DMS 273 (cell line): ENCODE results near the gene RAPSN.

Experiments
- DNase-seq: peaks from one replicate; lab custom pipeline; 2025; ENCODE audit not compliant: unreplicated experiment; lab: John Stamatoyannopoulos, UW

RAPSN gene

DNA sequence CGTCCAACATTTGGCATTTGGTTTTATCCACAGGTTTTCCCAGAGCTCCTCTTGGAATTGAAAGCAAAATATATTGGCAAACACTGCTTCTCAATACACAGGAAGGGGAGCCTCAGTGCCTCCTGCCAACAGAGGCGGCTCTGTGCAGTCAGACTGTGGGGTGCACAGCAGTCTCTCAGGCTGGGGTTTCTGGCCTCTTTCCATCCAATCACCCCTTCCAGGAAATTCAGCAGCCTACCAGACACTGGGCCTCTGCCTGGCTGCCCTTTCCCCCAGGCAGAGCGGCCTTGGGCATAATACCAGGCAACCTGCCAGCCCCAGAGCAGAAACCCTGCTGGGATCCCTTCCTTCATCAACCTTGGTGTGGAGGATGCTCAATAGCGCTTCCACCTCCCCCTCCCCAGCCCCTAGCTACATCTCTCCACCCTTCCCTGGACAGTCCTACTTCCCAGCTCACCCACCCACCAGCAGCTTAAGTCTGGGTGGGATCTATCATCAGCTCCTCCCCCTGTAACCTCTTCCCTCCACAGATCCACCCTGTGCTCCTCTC, 17.8 kb upstream of the RAPSN start:
- peak; percentile 59 for DNase-seq

DNA sequence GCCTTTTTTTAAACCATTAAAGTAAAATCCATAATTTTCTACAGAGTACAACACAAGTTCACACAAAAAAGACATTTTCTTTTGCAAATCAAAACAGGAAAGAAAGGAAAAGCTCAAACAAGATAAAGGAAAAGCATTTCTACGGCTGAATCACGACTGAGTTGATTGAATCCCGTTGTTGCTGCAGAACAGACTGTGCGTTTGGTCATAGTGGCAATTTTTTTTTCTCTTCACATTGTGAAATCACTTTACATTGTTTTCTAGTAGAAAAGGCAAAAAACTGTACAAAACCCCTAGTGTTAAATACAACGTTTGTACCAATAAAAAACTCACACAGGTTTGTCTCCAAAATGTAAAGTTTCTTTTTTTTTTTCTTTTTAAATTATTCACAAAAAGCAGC, 17.3 kb upstream of the RAPSN start:
- no peak for DNase-seq

DNA sequence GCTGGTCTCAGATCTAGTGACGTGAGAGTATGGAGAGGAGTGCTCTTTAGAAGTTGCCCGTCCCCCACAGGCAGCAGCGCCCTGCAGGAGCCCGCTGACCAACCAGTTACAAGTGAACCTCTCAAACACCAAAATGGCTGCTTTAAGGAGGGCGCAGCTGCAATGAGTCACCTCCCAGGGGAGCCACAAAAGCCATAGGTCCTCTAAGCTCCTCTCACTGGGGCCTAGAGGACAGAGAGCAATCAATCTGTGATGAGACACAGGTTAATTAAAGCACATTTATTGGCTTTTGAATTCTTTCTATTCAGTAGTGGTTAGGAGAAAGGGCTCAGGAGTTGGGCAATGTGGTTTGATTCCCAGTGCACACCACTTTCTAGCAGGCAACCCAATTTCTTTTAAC, 15.5 kb upstream of the RAPSN start:
- peak; percentile 13 for DNase-seq

DNA sequence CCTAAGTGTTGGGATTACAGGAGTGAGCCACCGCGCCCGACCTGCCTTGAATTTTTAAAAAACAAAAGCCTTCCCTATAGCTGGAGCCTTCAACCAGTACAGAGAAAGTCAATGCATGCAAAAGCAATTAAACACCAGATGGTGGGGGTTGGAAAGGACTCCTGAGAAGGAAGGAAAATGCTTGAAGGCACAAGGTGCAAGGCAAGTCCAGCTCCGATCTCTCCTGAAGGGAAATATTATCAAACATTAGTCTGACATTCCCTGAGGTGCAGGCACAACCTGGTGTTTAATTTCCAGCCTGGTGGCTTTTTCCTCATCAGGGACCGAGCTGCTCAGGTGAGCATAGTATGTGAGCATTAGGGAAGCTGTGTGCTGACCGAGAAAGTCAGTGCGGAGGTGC, 12.9 kb upstream of the RAPSN start:
- peak; percentile 52 for DNase-seq

DNA sequence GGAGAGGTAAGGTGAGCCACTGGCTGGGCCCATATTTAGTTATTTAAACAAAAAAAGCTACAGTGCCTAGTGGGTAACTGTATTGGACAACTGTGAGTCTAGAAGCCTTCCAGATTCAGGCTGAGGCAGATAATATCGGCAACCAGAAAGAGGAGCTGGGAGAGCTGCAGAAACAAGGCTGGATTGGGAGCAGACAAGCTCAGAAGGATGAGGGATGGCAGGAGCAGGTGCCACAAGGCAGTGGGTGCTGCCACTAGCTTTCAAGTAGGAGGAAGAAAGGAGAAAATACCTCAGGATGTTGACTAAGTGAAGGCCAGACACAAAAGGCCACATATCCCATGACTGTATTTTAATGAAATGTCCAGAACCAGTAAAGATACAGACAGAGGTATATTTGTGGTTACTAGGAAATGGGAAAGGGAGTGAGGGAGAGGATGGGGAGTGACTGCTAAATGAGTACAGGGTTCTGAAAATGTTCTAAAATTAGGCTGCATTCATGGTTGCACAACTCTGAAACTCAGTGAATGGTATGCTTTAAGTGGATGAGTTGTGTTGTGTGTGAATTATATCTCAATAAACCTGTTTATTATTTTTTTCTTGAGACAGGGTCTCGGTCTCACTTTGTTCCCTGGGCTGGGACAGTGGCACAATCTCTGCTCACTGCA, 11.8 kb upstream of the RAPSN start:
- no peak for DNase-seq

DNA sequence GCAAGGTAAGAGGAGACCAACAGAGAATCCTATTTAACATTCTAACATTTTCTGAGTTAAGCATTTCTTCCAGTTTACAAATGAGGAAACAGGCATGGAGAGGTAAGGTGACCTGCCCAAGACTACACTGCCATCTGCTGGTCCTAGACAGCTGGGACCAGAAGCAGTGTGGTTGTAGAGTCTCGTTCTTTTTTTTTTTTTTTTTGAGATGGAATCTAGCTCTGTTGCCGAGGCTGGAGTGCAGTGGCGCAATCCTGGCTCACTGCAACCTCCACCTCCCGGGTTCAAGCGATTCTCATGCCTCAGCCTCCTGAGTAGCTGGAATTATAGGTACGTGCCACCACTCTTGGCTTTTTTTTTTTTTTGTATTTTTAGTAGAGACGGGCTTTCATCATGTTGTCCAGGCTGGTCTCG, 5.3 kb upstream of the RAPSN start:
- peak; percentile 84 for DNase-seq

DNA sequence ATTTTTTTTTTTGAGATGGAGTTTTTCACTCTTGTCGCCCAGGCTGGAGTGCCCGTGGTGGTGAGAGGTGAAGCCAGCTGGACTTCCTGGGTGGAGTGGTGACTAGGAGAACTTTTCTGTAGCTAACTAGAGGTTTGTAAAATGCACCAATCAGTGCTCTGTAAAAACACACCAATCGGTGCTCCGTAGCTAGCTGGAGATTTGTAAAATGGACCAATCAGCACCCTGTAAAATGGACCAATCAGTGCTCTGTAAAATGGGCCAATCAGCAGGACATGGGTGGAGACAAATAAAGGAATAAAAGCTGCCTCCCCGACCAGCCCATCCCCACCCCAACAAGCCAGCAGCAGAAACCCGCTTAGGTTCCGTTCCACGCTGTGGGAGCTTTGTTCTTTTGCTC, 4.4 kb upstream of the RAPSN start:
- DNase-seq: peak; percentile 10

DNA sequence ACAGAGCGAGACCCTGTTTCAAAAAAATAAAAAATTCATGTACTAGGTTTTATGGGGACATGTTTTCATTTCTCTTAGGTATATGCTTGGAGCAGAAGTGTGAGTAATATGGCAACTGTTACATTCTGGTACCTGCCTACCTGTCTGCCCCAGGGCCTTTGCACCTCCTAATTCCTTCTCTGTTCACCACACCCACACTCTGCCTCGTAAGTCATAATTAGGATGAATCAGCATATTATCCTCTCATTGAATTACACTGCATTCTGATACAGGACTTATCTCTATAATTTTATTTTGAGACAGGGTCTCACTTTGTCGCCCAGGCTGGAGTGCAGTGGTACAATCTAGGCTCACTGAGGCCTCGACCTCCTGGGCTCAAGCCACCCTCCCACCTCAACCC, 3.1 kb upstream of the RAPSN start:
- no peak for DNase-seq

DNA sequence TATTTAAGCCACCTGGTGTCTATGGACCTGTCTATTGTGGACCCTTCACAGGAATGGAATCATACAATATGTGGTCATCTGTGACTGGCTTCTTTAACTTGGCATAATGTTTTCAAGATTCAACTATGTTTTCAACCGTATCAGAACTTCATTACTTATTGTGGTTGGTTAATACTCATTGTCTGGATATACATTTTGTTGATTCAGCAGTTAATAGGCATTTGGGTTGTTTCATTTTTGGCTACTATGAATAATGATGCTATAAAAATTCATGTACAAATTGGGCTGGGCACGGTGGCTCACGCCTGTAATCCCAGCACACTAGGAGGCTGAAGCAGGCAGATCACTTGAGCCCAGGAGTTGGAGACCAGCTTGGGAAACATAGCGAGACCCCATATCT, 2.5 kb upstream of the RAPSN start:
- no peak for DNase-seq

DNA sequence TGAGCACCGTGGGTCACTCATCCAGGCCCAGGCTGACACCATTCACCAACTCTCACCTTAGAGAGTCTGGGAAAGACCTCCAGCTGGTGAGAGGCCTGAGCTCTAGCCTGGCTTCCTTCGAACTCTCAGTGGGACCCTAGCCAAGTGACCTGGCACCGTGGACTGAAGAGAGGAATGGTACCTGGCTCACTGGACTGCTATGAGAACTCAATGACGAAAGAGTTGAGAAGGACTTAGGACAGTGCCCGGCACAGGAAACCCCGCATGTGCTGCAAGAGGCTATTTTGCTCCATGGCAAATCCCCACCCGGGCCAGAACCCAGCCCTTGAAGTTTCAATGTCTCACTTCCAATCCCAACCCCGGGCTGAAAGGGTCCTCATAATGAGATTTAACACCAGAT, 605 bp upstream of the RAPSN start:
- no peak for DNase-seq

DNA sequence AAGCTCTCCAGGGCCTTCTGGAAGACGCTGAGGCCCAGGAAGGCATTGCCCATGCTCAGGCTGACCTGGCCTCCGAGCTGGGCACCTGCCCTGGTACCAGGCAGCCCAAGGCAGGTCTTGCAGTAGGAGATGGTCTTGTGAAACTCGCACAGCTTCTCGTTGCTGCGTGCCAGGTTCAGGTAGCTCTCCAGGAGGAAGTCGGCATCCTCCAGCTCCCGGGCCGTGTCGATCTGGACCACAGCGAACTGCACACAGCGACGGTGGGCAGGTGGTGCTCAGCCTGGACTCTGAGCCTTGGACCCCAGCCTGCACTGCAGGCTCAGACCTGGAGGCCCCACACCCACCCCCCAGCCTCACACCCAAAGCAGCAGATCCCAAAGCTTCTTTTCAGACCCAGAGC, 1.0 kb downstream of the RAPSN start:
- DNase-seq: no peak

DNA sequence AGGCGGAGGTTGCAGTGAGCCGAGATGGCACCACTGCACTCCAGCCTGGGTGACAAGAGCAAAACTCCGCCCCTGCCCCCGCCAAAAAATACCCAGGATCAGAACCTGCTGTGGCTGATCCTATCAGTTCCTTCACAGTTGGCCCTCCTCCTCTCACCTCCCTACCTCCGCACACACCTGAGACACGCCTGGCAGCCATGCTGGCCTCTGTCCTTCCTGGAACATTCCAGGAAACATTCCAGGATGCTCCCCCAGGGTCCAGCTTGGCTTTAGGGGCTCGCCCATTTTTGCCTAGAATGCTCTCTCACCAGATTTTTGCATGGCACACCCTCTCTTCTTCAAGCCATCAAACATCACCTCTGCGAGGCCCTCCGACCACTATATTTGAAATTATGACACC, 2.1 kb downstream of the RAPSN start:
- DNase-seq: no peak

DNA sequence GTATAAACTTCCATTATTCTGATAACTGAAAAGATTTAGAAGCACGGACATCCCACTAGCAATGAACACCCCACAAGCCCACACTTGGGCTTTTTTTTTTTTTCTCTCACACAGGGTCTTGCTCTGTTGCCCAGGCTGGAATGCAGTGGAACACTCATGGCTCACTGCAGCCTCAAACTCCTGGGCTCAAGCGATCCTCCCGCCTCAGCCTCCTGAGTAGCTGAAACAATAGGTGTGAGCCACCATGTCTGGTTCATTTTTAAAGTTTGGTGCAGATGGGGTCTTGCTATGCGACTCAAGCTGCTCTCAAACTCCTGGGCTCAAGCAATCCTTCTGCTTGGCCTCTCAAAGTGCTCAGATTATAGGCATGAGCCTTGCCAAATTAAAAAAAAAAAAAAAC, 3.1 kb downstream of the RAPSN start:
- no peak for DNase-seq

DNA sequence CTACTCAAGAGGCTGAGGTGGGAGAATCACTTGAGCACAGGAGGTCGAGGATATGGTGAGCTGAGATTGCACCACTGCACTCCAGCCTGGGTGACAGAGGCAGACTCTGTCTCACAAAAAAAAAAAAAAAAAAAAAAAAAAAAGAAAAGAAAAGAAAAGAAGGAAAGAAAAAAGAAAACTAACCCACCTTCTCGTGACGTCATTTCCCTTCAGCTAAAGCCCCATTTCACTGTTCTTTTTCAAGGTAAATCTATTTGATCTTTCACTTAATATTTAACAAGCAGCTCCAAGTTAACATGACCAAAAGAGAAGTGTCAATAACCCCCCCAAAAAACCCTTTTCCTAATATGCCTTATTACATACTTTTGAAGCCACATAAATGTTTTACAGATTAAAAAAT, 5.1 kb downstream of the RAPSN start:
- DNase-seq: no peak

DNA sequence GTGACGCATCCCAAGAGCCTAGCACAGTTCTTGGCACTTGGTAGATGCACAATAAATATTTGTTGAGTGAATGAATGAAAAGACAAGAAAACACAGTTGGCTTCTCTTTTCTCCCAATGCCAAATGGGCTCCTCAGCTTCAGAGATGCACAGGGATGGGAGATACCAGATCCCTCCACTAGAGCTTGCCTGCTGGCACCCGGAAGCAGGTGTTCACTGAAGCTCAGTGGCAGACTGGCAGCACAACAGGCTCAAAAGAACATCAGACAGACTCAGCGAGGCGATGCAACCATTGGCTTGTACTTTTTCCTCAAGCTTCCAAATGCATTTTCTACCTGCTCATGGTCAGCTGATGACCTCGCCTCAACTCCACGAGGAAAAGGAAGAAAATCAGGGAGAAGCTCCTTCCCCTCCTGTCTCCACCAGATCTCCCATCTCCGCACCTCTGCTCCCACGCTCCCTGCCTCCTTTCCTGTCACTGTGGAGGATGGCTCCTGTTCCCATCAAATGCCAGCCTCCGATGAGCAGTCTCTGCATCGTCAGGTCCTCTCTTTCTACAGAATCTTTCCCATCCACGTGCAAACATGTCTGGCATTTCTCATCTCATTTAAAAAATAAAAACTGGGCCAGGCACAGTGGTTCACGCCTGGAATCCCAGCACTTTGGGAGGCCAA, 5.8 kb downstream of the RAPSN start:
- DNase-seq: peak; percentile 75

DNA sequence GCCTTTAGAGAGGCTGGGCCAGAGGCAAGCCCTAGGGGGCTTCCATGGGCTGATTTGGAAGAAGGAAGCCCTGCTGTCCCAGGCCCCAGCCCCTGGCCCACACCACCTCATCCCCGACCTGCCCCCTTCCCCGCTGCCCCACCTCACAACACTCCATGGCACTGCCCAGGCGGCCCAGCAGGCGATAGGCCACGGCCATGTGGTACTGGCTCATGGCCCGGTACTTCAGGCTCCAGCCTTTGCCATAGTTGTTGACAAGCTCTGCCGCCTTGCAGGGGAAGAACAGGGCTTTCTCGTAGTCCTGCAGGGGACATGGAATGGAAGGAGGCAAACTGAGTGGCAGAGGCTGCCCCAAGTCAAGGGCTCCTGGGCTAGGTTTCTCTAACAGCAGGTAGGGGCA, 6.4 kb downstream of the RAPSN start:
- no peak for DNase-seq

DNA sequence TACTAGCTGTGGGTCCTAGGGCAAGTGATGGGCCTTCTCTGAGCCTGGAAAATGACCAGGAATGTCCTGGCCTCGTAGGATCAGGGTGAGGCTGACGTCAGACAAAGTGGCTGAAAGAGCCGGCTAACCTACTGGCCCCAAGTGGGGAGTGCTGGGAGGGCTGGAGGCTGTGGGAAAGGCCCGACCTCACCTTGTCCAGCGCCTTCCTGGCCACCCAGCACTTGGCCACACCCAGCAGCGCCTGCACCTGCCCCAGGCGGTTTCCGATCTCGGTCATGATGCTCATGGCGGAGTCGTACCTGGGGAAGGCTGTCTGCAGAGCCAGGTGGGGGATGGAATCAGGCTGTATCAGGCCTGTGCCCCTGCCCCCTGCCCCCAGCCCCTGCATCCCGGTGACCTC, 7.5 kb downstream of the RAPSN start:
- DNase-seq: no peak

DNA sequence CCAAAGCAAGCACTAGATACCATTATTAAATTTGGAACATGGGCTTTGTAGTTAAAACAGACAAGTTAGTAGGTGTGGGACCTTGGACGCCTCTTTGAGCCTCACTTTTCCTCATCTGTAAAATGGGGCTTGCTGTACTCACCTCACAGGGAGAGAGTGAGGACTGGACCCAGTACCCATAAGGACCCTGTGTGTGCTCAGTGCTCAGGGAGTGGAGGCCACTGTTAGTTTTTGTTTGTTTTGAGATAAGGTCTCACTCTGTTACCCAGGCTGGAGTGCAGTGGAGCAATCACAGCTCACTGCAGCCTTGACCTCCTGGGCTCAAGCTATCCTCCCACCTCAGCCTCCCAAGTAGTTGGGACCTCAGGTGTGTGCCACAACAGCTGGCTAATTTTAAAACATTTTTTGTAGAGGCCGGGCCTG, 8.9 kb downstream of the RAPSN start:
- no peak for DNase-seq

DNA sequence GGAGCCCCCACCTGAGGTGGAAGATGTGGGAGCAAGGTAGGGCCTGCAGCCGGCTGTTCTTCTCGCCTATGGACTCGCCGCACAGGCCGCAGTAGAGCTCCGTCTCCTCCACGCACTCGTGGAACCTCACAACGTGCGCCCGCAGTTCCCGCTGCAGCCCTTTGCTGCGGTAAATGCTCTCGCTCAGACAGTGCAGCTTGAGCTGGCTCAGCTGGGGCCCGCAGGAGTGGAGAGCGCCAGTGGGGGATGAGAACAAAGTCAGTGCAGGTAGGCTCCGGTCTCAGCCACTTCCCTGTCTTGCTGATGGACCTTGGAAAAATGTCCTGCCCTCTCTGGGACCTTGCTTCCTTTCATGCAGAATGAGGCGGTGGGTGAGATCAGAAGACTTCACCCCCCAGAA, 10.2 kb downstream of the RAPSN start:
- no peak for DNase-seq

DNA sequence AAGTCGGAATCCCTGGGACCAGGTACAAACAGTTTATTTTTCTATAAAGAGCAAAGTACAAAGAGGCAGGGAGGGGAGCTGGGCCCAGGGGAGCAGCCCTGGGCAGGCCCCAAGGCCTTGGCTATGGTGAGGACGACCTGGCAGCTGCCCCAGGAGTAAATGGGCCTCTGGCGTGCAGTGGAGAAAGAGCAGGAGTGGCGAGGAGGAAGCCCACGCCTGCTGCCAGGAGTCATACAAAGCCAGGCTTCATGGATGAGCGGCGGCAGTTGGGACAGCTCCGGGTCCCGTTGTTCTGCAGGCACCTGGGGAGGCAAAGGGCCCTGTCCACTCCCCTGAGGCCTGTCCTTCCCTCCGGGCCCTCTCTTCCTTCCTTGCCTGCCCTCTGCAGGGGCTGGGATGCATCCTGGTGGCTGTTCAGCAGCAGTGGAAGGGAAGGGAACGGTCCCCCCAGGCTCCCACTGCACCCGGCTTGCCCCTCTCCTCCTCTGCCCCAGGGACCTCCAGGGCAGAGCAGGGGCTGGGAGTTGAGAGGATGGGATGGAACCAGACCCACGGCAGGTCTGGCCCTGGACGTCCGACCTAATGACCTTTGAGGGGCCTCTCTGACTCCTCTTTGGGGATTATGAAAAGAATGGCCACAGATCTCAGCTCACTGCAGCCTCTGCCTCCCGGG, 11.1 kb downstream of the RAPSN start:
- no peak for DNase-seq

DNA sequence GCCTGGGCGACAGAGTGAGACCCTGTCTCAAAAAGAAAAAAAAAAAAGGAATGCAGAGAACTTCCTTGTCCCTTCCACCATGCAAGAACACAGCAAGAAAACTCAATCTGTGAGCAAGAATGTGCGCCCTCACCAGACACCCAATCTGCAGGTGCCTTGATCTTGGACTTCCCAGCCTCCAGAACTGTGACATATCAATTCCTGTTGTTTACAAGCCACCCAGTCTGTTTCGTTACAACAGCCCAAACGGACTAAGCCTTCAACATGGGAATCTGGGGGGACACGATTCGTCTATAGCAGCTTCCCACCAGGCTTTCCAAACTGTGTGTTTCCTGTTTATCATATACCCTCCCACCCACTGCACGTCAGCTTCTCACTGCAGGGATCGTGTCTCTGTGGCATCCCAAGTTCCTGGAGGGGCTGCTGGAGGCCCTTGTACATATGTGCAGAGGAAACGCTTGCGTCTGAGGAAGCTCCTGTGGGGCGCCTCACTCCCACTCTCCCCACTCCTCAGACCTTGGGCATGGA, 11.7 kb downstream of the RAPSN start:
- no peak for DNase-seq

DNA sequence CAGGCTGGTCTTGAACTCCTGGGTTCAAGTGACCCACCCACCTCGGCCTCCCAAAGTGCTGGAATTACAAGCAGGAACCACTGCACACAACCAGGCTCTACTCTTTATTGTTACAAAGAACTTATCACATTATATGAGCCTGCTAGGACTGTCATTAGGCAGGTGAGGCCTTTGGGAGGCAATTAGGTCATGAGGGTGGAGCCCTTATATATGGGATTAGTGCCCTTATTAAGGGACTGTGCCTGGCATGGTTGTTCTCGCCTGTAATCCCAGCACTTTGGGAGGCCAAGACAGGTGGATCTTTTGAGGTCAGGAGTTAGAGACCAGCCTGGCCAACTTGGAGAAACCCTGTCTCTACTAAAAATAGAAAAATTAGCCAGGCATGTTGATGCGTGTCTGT, 12.2 kb downstream of the RAPSN start:
- DNase-seq: no peak
